HepG2 (cell line): ENCODE data around the gene EOMES. TPM values are rescaled to one million over a fixed set of nuclear protein-coding genes. Genes with fewer than 3 reads are reported as not detected.

Experiments used
- ATAC-seq: fragments of 200-7000 bp; cut with Tn5 transposase; 3 replicates; pipeline ENCODE4 v1.9.1; 2020; ENCODE audit warnings: mild to moderate bottlenecking, moderate library complexity
- BruUV-seq: library from RNA; stranded (reverse); fragments of 400-500 nt; replicated peaks from 2 replicates; lab custom pipeline; 2021; lab: Mats Ljungman, UMichigan
- CTCF ChIA-PET: fragments of 300-600 bp; formaldehyde crosslinking; extraction: SDS; loops from one replicate; lab custom pipeline; 2021; ENCODE audit warnings: low total read pairs, inconsistent platforms, low intra/inter-chr PET ratio; lab: Yijun Ruan, JAX
- POLR2A ChIA-PET: fragments of 350-600 bp; sonication (Branson Sonifier 250); formaldehyde crosslinking; loops from one replicate; lab custom pipeline; 2020; ENCODE audit warnings: antibody characterized with exemption, inconsistent platforms; lab: Yijun Ruan, JAX
- DNase-seq: peaks from one replicate; pipeline ENCODE4 v3.0.0-alpha.2; 2015; ENCODE audit warnings: low spot score
- FAIRE-seq: peaks from 3 replicates; lab custom pipeline; 2011; peaks lifted over from hg19 to GRCh38; lab: Jason Lieb, UNC
- H2AFZ ChIP-seq: one replicate; pipeline ENCODE4 v1.6.1; 2011; ENCODE audit warnings: low read length, inconsistent platforms
- H3K27ac ChIP-seq: fragments of 300-600 bp; 3 replicates; pipeline ENCODE4 v1.8.0; 2011; ENCODE audit warnings: mixed run types, mild to moderate bottlenecking, mixed read lengths, low read length, inconsistent platforms; ENCODE audit not compliant: insufficient read depth; ENCODE audit errors: extremely low read length
- H3K27me3 ChIP-seq, 2 experiments: fragments of 200-600 bp in 1 of 2; 2 replicates in 1 of 2; 3 replicates in 1 of 2; pipeline versions ENCODE4 v1.6.0 to v1.8.0; 2011; ENCODE audit warnings: low read length in 2 of 2, mild to moderate bottlenecking in 2 of 2, moderate library complexity in 2 of 2, inconsistent platforms in 1 of 2; ENCODE audit not compliant: insufficient read depth in 2 of 2, control insufficient read depth in 1 of 2
- H3K36me3 ChIP-seq, 2 experiments: fragments of 200-600 bp in 1 of 2; replicated peaks in 1 of 2; 2 replicates in 1 of 2; 3 replicates in 1 of 2; pipeline versions ENCODE4 v1.5.1 to v1.8.0; 2011; ENCODE audit warnings: low read length in 2 of 2, inconsistent platforms in 1 of 2; ENCODE audit not compliant: insufficient read depth in 2 of 2, control insufficient read depth in 1 of 2
- H3K4me1 ChIP-seq: 2 replicates; pipeline ENCODE4 v1.5.1; 2012; ENCODE audit warnings: low read length, inconsistent platforms; ENCODE audit not compliant: insufficient read depth
- H3K4me2 ChIP-seq: 2 replicates; pipeline ENCODE4 v1.6.0; 2011; ENCODE audit warnings: low read depth, low read length, inconsistent platforms
- H3K4me3 ChIP-seq, 3 experiments: fragments of 200-600 bp in 1 of 3; sonication (generic), shearing (Covaris generic) in 1 of 3; replicated peaks in 1 of 3; 2 replicates each; pipeline ENCODE4 v1.5.1; 2011 to 2016; ENCODE audit warnings: low read length in 3 of 3, inconsistent platforms in 2 of 3, low read depth in 2 of 3, mild to moderate bottlenecking in 2 of 3, control low read depth in 1 of 3, mixed read lengths in 1 of 3; ENCODE audit not compliant: insufficient read depth in 1 of 3
- H3K79me2 ChIP-seq: one replicate; pipeline ENCODE4 v1.6.1; 2011; ENCODE audit warnings: low read length, inconsistent platforms; ENCODE audit not compliant: insufficient read depth
- H3K9ac ChIP-seq: 2 replicates; pipeline ENCODE4 v1.6.0; 2011; ENCODE audit warnings: mild to moderate bottlenecking, low read depth, low read length, inconsistent platforms; ENCODE audit not compliant: insufficient read depth
- H3K9me3 ChIP-seq: 2 replicates; pipeline ENCODE4 v1.5.1; 2012; ENCODE audit warnings: mild to moderate bottlenecking, low read length
- H4K20me1 ChIP-seq: 2 replicates; pipeline ENCODE4 v1.6.0; 2011; ENCODE audit warnings: inconsistent platforms, mild to moderate bottlenecking, low read length, moderate library complexity; ENCODE audit not compliant: insufficient read depth
- AHDC1 ChIP-seq: sonication (generic); formaldehyde crosslinking; IDR thresholded peaks from 2 replicates; pipeline ENCODE4 v1.5.1; 2020; ENCODE audit warnings: mild to moderate bottlenecking, missing genetic modification reagents, borderline replicate concordance
- FOXA1 ChIP-seq, 2 experiments: fragments of 450-650 bp in 1 of 2; sonication (generic) in 1 of 2; formaldehyde crosslinking in 1 of 2; IDR thresholded peaks; 2 replicates each; pipeline versions ENCODE4 v1.4.0 to v1.6.1; 2016 to 2020; ENCODE audit warnings: missing genetic modification reagents in 1 of 2
- FOXP1 ChIP-seq, 2 experiments: fragments of 450-650 bp in 1 of 2; IDR thresholded peaks; 2 replicates each; pipeline ENCODE4 v1.6.1; 2017 to 2018; ENCODE audit warnings: antibody characterized with exemption in 1 of 2
- GZF1 ChIP-seq: sonication (generic); formaldehyde crosslinking; IDR thresholded peaks from 2 replicates; pipeline ENCODE4 v1.5.1; 2020; ENCODE audit warnings: mild to moderate bottlenecking, missing genetic modification reagents
- MYC ChIP-seq: sonication (generic); formaldehyde crosslinking; IDR thresholded peaks from 2 replicates; pipeline ENCODE4 v1.9.0; 2021; ENCODE audit warnings: missing genetic modification reagents, borderline replicate concordance
- NCOA2 ChIP-seq: sonication (generic); formaldehyde crosslinking; IDR thresholded peaks from 2 replicates; pipeline ENCODE4 v1.8.0; 2022; ENCODE audit warnings: inconsistent platforms
- SETDB1 ChIP-seq: sonication (generic); formaldehyde crosslinking; IDR thresholded peaks from 2 replicates; pipeline ENCODE4 v1.5.1; 2020; ENCODE audit warnings: missing genetic modification reagents, mild to moderate bottlenecking, borderline replicate concordance
- ZNF251 ChIP-seq: sonication (generic); formaldehyde crosslinking; IDR thresholded peaks from 2 replicates; pipeline ENCODE4 v1.9.0; 2021; ENCODE audit warnings: mild to moderate bottlenecking, missing genetic modification reagents
- ZNF383 ChIP-seq: sonication (generic); formaldehyde crosslinking; IDR thresholded peaks from 2 replicates; pipeline ENCODE4 v1.4.0; 2020; ENCODE audit warnings: missing genetic modification reagents, mild to moderate bottlenecking, borderline replicate concordance
- ZNF670 ChIP-seq: sonication (generic); formaldehyde crosslinking; IDR thresholded peaks from 2 replicates; pipeline ENCODE4 v1.8.0; 2022; ENCODE audit warnings: mild to moderate bottlenecking, missing genetic modification reagents, borderline replicate concordance
- ZSCAN22 ChIP-seq: sonication (generic); formaldehyde crosslinking; IDR thresholded peaks from 2 replicates; pipeline ENCODE4 v1.4.0; 2020; ENCODE audit warnings: mild to moderate bottlenecking, missing genetic modification reagents
- ZSCAN9 ChIP-seq: IDR thresholded peaks from 2 replicates; pipeline ENCODE4 v1.6.1; 2016; ENCODE audit warnings: borderline replicate concordance
- WGBS: methylation state at CpG from one replicate; pipeline ENCODE4 v1.1.6; 2017; ENCODE audit warnings: low lambda C conversion rate; 5-methylcytosine and 5-hydroxymethylcytosine counted together
- in situ Hi-C: cut with HindIII; loops from 2 replicates; pipeline ENCODE4 v1.10.0; 2017; ENCODE audit warnings: low pct_unique_long_range_greater_than_20kb; ENCODE audit not compliant: extremely low pct_ligation_motif_present
- intact Hi-C: fragments of 100-400 bp; cut with micrococcal nuclease; formaldehyde crosslinking; loops from one replicate; pipeline ENCODE4 v1.10.0; 2022; ENCODE audit not compliant: unreplicated experiment
- polyA plus RNA-seq, 8 experiments: library from polyadenylated mRNA; depleted of rRNA in 3 of 8; stranded (reverse) in 7 of 8; unstranded in 1 of 8; fragments of >200 nt; fragmentation: Illumina TruSeq in 4 of 8; extraction: Trizol in 4 of 8; gene quantifications; 2 replicates each; pipeline versions ENCODE4 v1.2.1 to v1.2.3, GENCODE V29; 2011 to 2016; ENCODE audit warnings: low read depth in 4 of 8, missing spikeins in 1 of 8, mixed read lengths in 1 of 8; ENCODE audit not compliant: insufficient read depth in 1 of 8
- total RNA-seq, 5 experiments: library from RNA; depleted of rRNA; stranded (reverse); fragments of >200 nt; fragmentation: Illumina TruSeq; extraction: Trizol; gene quantifications; 2 replicates each; pipeline ENCODE4 v1.2.3, GENCODE V29; 2016; ENCODE audit warnings: low read depth in 1 of 5
- TF ChIP-seq, protein P1 (sequence below): sonication (generic); formaldehyde crosslinking; IDR thresholded peaks from 2 replicates; pipeline ENCODE4 v1.4.0; 2020; ENCODE audit warnings: missing genetic modification reagents; ENCODE audit errors: not compliant biosample characterization

The EOMES gene
- total and polyA plus RNA-seq, 2 of the 13 experiments (the other 11 are each of a cell fraction or from before 2014, with no cell fraction given): 0.11 to 0.12 TPM

DNA sequence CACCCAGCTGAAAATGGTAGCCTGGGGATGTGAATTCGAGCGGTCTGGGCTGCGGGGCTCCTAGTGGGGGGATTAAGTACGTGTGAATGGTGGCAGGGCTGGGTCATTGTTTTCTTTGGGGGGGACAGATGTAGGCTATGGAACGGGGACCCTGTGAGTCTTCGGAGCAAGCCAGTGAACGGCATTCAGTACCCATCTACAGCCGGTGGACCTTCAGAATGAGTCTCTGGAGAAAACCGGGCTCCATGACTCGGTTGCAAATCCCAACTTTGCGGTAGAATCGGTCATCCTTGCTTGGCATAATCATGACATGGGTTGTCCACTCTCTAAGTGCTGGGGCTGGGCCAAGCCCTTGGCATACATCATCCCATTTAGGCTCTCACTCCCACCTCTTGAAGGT lies 7.2 kb upstream of the EOMES start:
- 30% methylated on average over 8 of the region's 12 CpGs for WGBS

GRCh38 chr3:27728195-27729087 lies 6.3 kb upstream of the EOMES start:
- CTCF ChIA-PET: no interaction called here
- H3K27ac ChIP-seq: no peak overlapping the region
- H4K20me1 ChIP-seq: no peaks in the 10 kb centered on the region
- DNase-seq (peak; percentile 29), ATAC-seq (peak; percentile 96), FAIRE-seq (no peak)
- WGBS: 5% methylated on average over 23 of the region's 35 CpGs
- intact Hi-C loops: no loop called here
- H3K36me3 ChIP-seq: no peaks in the 10 kb centered on the region
- H2AFZ ChIP-seq: no peak overlapping the region
- in situ Hi-C loops: no loop called here
- POLR2A ChIA-PET: no interaction called here
- peak overlapping the region; percentile 68 for H3K4me2 ChIP-seq
- no TSS peak for BruUV-seq
- peaks cover 15 to 71% of the 10 kb centered on the region in 2 experiments for H3K27me3 ChIP-seq
- no peak overlapping the region for H3K9ac ChIP-seq
- H3K9me3 ChIP-seq: no peaks in the 10 kb centered on the region
- no peaks in the 10 kb centered on the region for H3K79me2 ChIP-seq
- H3K4me3 ChIP-seq: peak overlapping the region in 2 of 3 experiments; percentile 14 to 49; a peak in 3 of 6 replicates
- H3K4me1 ChIP-seq: peaks cover 43% of the 10 kb centered on the region
- no peak for TF ChIP-seq NCOA2
- no peak for TF ChIP-seq SETDB1 (CRISPR knock-in tag)
- TF ChIP-seq ZSCAN9 (CRISPR knock-in tag): no peak
- peak; percentile 95 for TF ChIP-seq ZSCAN22 (CRISPR knock-in tag)
- TF ChIP-seq, protein P1, sequence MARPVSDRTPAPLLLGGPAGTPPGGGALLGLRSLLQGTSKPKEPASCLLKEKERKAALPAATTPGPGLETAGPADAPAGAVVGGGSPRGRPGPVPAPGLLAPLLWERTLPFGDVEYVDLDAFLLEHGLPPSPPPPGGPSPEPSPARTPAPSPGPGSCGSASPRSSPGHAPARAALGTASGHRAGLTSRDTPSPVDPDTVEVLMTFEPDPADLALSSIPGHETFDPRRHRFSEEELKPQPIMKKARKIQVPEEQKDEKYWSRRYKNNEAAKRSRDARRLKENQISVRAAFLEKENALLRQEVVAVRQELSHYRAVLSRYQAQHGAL (CRISPR knock-in tag): no peak
- TF ChIP-seq GZF1 (CRISPR knock-in tag): no peak
- TF ChIP-seq AHDC1 (CRISPR knock-in tag): no peak
- TF ChIP-seq MYC (CRISPR knock-in tag): no peak
- TF ChIP-seq ZNF251 (CRISPR knock-in tag): no peak

More for the DNA sequence above, 7.2 kb upstream of the EOMES start:
- Histone ChIP-seq H3K4me2 (no peak overlapping the region), H3K4me3 (no peak overlapping the region), H3K36me3 (no peaks in the 10 kb centered on the region), H3K27me3 (peaks cover 15 to 62% of the 10 kb centered on the region in 2 experiments), H3K9ac (no peak overlapping the region), H3K79me2 (no peaks in the 10 kb centered on the region), H3K27ac (no peak overlapping the region), H3K9me3 (no peaks in the 10 kb centered on the region), H4K20me1 (no peaks in the 10 kb centered on the region), H2AFZ (no peak overlapping the region), H3K4me1 (peaks cover 43% of the 10 kb centered on the region)
- no peak for TF ChIP-seq ZNF670 (CRISPR knock-in tag)
- no peak for TF ChIP-seq FOXP1 (IDR thresholded peaks at IDR 0.05)
- TF ChIP-seq FOXP1 (CRISPR knock-in tag; IDR thresholded peaks at IDR 0.05): no peak
- no peak for TF ChIP-seq FOXA1 (IDR thresholded peaks at IDR 0.05)
- TF ChIP-seq FOXA1 (CRISPR knock-in tag; IDR thresholded peaks at IDR 0.05): no peak
- no peak for TF ChIP-seq ZNF383
- ATAC-seq: no peak
- BruUV-seq: no TSS peak
- no peak for DNase-seq
- FAIRE-seq: no peak
- ChIA-PET POLR2A (no interaction called here), CTCF (no interaction called here)
- intact Hi-C loops: no loop called here
- in situ Hi-C loops: no loop called here
